GM18951 (cell line): ENCODE data around the gene GFOD1.

Experiments used
- POLR2A ChIP-seq: IDR thresholded peaks from 4 replicates; pipeline ENCODE4 v1.6.1; 2011; ENCODE audit warnings: mild to moderate bottlenecking; ENCODE audit not compliant: insufficient read length, insufficient read depth; ENCODE audit errors: extremely low read depth
- in situ Hi-C: fragments of 300-500 bp; cut with MboI; formaldehyde crosslinking; loops from one replicate; pipeline ENCODE4 v1.12.0; 2022; ENCODE audit warnings: low sequenced_read_pairs, mixed read lengths, inconsistent platforms; ENCODE audit not compliant: unreplicated experiment

The GFOD1 gene

DNA sequence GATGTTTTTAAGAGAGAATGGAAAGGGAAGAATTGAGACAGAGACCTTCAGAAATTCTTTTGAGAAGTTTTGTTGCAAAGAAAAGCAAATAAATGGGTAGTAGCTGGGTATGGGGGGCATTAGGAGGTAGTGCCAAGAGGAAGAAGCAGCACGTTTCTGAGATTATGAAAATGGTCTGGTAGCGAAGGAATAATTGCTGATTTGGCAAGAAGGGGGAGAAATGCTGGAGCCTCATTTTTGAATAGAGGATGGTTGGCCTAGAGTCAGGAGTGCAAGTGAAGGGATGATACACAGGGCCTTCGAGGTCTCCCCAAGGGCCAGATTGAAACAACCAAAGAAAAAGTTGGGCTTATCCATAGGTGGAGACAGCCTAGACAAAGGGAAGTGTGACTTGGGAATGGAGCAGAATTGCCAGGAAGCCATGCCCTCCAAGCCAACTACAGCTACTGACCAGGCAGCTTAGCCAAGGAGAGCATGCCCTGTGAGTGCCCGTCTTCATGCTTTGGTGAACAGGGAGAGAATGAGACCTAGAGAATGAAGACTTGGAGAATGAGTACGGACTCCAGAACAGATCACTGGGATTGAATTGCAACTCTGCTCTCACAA lies 144.9 kb downstream of the GFOD1 start:
- in situ Hi-C loops = loop anchor here (25.0 kb wide), 1 partner anchor 430 kb away; no protein-coding TSS in a partner anchor
- no peak for TF ChIP-seq POLR2A

DNA sequence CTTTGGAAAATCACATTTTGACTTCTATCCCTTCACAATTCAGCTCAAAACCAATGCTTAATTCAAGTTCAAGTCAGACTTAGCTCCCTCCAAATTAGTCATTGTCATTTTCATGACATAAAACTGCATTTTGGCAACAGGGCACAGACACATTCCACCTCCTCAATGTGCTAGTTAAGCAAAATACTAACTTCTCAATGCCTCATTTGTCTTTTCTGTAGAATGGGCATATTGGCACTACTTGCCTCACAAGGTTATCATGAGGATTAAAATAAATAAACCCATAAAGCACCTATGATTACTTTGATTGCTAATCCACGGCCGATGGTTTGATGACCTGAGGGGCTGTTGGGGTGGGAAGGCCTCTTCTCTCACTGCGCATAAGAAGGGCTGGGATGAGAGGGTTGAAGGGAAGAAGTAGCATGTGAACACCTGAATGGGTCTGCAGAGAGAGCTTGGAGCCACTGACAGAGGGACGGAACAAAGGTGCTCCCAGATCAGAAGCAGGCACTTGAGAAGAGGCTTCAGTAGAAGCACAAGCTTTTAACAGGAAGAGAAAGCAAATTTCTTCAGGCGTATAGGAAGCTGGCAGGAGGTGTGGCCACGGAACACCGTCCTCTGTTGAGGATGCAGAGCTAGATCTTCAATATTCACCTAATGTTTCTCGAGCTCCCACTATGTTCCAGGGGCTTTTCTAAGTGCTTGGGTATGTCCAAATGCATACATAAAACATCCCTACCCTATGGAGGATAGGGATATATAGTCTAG lies 147.4 kb downstream of the GFOD1 start:
- TF ChIP-seq POLR2A = no peak
- in situ Hi-C loops = loop anchor here (25.0 kb wide), 1 partner anchor 428 kb away; no protein-coding TSS in a partner anchor

DNA sequence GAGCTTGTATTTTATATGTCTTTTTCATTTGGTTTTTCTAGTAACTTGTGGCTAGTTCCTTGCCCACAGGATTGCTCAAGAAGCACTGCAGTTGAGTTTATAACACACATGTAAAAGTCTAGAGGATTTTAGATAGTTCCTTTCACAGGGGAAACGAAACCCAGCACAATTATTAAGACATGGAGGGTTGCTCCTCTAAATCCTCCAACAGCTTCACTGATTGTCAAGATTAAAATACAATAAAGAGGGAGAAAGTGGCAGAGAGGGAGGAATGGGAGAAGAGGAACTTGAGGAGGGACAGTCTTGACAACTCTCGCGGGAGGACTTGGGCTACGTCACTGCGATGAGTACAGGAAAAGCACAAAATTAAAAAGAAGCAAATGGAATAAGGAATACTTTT lies 149.4 kb downstream of the GFOD1 start:
- in situ Hi-C loops = loop anchor here (25.0 kb wide), 1 partner anchor 426 kb away; no protein-coding TSS in a partner anchor
- no peak for TF ChIP-seq POLR2A

DNA sequence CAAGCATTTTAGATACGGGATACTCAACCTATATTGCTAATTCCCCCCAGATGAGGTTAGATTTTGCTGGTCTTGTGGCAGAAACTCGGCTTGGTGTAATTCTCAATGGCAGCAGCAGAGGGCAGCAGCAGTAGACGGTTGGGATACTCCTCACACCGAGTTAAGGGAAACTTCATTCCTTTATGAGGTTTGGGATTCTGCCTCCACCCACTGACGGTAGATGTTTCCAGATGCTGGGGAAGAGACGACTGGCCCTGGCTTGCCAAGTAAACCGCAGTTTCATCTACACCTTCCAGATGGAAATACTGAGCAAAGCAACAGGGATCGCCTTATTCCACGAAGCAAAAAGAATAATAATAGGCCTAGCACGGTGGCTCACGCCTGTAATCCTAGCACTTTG lies 150.8 kb downstream of the GFOD1 start:
- in situ Hi-C loops = loop anchor here (25.0 kb wide), 1 partner anchor 424 kb away; no protein-coding TSS in a partner anchor
- TF ChIP-seq POLR2A = no peak

DNA sequence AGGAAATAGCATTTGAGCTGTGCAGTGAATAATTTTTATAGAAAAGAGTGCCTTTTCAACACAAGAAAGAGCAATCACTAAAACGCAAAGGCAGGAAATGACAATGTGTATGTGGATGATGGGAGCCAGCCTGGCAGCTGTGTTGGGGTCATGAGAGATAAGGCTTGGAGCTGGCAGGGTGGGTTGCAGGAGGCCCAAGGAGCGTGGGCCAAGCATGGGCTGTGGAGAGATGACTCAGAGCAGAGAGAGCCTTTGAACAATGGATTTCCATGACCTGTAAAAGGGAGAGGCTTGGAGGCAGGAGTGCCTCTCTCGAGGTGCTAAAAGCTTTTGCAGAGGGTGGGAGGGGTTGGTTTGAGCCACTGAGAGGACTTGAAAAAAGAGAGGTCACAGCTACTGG lies 152.4 kb downstream of the GFOD1 start:
- in situ Hi-C loops = loop anchor here (25.0 kb wide), 1 partner anchor 423 kb away; no protein-coding TSS in a partner anchor
- no peak for TF ChIP-seq POLR2A

DNA sequence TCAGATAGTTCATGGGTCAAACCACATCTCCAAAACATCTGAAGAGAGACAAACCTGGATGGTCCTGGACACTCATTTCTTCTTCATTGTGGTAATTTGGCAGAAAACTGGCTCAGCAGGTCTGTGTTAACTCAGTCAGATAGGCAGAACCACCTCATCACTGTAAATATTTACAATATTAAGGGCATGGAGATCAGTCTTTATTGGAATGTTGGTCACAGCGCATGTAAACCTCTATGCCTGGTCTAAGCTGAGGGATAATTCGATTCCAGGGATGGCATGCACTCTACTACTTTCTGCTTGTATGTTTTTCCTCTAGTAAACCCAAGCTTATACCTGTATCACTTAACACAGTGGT lies 155.1 kb downstream of the GFOD1 start:
- TF ChIP-seq POLR2A = no peak
- in situ Hi-C loops = loop anchor here (25.0 kb wide), 1 partner anchor 420 kb away; no protein-coding TSS in a partner anchor

DNA sequence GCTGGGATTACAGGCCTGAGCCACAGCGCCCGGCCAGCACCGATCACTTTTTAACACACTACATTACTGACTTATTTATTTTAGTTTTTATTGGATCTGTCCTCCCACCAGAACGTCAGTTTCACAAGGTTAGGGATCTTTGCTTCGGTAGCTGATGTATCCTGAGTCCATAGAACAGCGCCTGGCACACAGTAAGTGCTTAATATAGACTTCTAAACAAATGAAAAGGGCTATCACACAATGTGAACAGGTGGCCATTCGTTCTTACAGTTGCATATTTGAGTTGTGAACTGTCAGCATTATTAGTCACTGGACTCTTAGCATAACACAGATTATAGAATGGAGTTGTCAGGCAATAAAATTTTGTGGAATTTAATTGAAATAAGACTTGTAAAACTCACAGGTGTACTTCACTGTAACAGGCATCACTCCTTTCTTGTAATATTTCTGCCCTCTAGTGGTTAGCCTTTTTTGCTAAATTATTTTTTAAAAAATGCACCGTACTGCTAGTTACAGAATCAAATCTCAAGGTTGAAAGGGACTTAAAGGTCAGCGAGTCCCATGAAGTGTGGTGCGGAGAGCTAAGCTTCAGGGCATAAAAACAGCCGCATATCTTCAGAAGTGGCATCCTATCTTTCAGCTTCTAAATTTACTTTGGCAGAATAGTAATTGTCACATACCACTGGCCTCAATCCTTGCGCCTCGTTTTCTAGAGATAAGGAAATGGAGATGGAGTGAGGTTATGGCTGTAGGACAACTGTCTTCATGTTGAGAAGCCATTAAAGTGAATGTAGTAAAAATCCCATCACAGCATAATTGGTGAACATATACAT lies 155.7 kb downstream of the GFOD1 start:
- no peak for TF ChIP-seq POLR2A
- in situ Hi-C loops = loop anchor here (25.0 kb wide), 1 partner anchor 419 kb away; no protein-coding TSS in a partner anchor

DNA sequence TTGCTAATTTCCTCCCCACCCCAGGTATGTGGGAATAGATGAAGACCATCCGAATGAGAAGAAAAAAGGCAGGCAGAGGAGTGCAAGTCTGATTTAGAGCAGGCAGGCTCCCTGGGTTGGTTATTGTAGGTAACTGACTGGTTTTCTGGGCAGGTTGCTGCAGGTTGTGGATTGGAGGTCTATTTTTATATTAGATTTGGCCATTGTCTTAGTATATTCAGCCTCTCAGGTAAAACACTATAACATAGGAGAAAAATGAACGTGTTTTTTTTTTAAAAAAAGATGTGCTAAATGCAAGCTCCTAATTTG lies 158.6 kb downstream of the GFOD1 start:
- in situ Hi-C loops = loop anchor here (25.0 kb wide), 1 partner anchor 417 kb away; no protein-coding TSS in a partner anchor

DNA sequence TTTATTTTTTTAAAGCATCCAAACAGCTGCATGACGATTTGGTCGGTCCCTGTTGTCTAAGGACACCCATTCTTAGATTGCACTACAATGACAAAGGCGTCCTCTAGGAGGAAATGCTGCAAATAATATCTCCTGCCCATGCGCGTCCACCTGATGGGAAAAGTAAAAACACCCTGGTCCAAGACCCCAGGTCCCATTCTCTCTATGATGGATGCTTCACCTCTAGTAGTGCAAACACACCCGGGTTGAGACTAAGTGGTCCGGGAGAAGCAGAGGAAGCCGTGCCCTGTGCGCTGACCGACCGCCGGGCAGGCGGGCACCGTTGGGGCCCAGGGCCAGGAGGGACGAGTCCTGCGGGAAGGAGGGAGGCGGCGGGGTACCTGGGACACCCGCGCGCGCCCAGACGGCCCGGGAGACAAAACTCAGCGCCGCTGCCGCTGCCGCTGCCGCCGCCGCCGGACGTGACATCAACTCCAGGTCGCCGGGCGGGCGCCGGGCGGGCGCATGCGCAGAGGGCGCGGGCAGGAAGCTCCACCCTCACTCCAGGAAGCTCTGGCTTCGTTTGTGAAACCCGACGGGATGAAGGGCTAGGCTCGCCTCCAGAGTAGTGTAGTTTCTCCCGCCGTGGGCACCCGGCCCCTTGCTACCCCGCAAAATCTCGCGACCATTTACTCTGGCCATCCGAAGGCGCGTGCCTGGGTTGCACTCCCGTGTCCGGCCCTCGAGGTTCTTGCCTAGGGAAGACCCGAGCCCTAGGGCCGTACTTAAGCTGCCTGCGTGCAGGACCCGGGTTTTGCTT lies 159.1 kb downstream of the GFOD1 start, which contains the start of gene TBC1D7:
Gene TBC1D7, minus strand, starts transcription at position 462 of the 799 bp plus-strand sequence. CDS start 1,639 bp downstream, outside the sequence.
- TF ChIP-seq POLR2A = peak; percentile 90
- in situ Hi-C loops = loop anchor here (25.0 kb wide), 1 partner anchor 416 kb away; no protein-coding TSS in a partner anchor

More for the DNA sequence above, 158.6 kb downstream of the GFOD1 start:
- no peak for TF ChIP-seq POLR2A

DNA sequence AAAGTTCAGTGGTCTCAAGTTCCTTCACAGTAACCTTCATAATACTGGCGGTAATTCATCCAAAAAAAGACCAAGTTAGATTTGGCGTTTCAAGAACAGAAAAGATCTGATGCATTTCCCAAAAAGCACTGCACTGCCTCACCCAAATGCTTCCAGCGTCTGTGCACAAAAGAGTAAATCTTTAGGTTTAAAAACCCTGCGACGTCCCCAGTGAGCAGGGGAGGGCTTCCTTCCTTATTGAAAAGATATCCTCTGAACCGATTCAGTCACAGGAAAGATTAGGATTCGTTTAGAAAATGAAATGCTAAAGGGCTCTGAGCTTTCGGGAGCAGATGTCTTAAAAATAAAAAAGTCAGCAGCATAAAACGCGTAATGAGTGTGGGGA lies 159.7 kb downstream of the GFOD1 start:
- in situ Hi-C loops = loop anchor here (25.0 kb wide), 1 partner anchor 415 kb away; no protein-coding TSS in a partner anchor

DNA sequence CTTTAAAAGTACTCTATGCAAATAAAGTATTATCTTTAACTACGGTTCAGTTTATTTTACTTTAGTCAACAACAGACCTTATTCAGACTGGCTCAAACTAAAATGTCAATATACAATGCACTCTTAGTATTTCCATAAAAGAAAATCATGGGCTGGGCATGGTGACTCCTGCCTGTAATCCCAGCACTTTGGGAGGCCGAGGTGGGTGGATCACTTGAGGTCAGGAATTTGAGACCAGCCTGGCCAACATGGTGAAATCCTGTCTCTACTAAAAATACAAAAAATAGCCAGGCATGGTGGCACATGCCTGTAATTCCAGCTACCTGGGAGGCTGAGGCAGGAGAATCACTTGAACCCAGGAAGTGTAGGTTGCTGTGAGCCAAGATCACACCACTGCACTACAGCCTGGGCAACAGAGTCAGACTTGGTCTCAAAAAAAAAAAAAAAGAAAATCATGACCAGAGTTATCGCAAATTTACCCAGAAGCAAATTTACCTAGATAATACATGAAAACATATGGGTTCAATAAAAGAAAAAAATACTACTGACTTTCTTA lies 161.3 kb downstream of the GFOD1 start:
- in situ Hi-C loops = loop anchor here (25.0 kb wide), 1 partner anchor 414 kb away; no protein-coding TSS in a partner anchor

More for the DNA sequence above, 159.7 kb downstream of the GFOD1 start:
- no peak for TF ChIP-seq POLR2A
